Measurements from ENCODE around the gene AGBL1. TPM values are rescaled to one million over a fixed set of nuclear protein-coding genes. Genes with fewer than 3 reads are reported as not detected.

AGBL1 gene
- total and polyA plus RNA-seq, 2 donors (not counting 3 experiments of a cell fraction or from before 2014, with no cell fraction given), result not detected

DNA sequence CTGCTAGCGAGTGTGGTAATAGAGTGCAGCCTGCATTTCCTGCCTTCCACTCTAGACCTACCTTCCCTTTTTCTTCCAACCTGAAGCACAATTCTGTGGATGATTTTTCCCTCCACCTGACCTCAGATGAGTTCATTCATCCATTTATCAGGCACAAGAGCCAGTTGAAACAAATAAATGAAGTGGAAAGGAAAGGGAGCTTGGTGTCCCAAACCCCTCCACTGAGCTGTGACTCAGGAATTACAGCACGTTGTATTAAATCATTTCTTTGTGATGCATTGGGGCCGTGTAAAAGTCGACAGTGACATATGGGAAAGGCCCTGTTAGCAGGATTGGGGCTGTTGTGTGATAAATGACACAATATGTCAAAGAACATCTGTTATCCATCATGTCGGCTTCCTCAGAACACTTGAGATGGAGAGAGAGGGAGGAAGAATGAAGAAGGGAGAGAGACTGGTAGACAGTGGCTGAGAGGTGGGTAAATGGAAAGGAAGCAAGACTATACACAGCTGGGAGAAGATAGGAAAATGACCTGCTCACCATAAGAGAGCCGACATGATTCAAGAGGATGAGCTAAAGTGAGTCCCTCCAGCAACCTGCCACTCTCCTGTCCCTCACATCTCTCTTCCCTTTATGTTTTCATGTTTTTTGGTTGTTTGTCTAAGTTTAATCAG is 366.0 kb downstream of the AGBL1 start:
- Histone ChIP-seq H3K79me2 (ENCODE audit: control insufficient read depth, insufficient read depth, low read length) (no peaks in the 10 kb centered on the region), H2AFZ (ENCODE audit: low read depth, low read length) (no peak overlapping the region), H3K4me2 (ENCODE audit: insufficient read depth, low read length) (no peak overlapping the region), H3K9me3 (replicated peaks; ENCODE audit: control insufficient read depth, insufficient read depth, low read length) (peaks cover 3% of the 10 kb centered on the region), H3K36me3 (ENCODE audit: control insufficient read depth in 2 of 2, extremely low read depth in 1 of 2, insufficient read depth in 2 of 2, low read length in 2 of 2) (no peaks in the 10 kb centered on the region), H3K4me1 (ENCODE audit: control insufficient read depth, extremely low read depth, insufficient read depth, low read length) (no peaks in the 10 kb centered on the region), H3K9me1 (replicated peaks; ENCODE audit: control insufficient read depth, extremely low read depth, insufficient read depth, low read length) (no peaks in the 10 kb centered on the region), H3K27me3 (ENCODE audit: control insufficient read depth in 2 of 2, insufficient read depth in 2 of 2, low read length in 2 of 2) (no peaks in the 10 kb centered on the region), H3K4me3 (replicated peaks in 1 of 3; ENCODE audit: insufficient read depth in 1 of 3, low read depth in 1 of 3, low read length in 3 of 3) (no peak overlapping the region), H3K9ac (replicated peaks; ENCODE audit: extremely low read depth, insufficient read depth, low read length) (no peak overlapping the region), H3K27ac (ENCODE audit: insufficient read depth, low read depth, low read length) (no peak overlapping the region), H4K20me1 (replicated peaks; ENCODE audit: control insufficient read depth, extremely low read depth, insufficient read depth, low read length) (no peaks in the 10 kb centered on the region)
- FAIRE-seq (no peak), DNase-seq (ENCODE audit: low read depth, low spot score) (no peak)
- CTCF ChIA-PET, result no interaction called here
- POLR2A ChIA-PET, result no interaction called here
- TF ChIP-seq GATA2 (IDR thresholded peaks at IDR 0.05; ENCODE audit: insufficient read depth, insufficient read length, low read depth, low read length), result no peak
- no peak for TF ChIP-seq JUN (IDR thresholded peaks at IDR 0.05; ENCODE audit: borderline replicate concordance, insufficient read depth, insufficient read length, low read depth)
- TF ChIP-seq MYC (IDR thresholded peaks at IDR 0.05; ENCODE audit: low read depth, low read length), result no peak
- no peak for TF ChIP-seq FOS (IDR thresholded peaks at IDR 0.05; ENCODE audit: borderline replicate concordance, insufficient read depth, low read length)
- TF ChIP-seq POLR2A (IDR thresholded peaks at IDR 0.05; ENCODE audit: low read depth, low read length), result no peak
- TF ChIP-seq POLR2AphosphoS5 (IDR thresholded peaks at IDR 0.05; ENCODE audit: insufficient read depth, low read depth, low read length), result no peak
- TF ChIP-seq, protein P1, sequence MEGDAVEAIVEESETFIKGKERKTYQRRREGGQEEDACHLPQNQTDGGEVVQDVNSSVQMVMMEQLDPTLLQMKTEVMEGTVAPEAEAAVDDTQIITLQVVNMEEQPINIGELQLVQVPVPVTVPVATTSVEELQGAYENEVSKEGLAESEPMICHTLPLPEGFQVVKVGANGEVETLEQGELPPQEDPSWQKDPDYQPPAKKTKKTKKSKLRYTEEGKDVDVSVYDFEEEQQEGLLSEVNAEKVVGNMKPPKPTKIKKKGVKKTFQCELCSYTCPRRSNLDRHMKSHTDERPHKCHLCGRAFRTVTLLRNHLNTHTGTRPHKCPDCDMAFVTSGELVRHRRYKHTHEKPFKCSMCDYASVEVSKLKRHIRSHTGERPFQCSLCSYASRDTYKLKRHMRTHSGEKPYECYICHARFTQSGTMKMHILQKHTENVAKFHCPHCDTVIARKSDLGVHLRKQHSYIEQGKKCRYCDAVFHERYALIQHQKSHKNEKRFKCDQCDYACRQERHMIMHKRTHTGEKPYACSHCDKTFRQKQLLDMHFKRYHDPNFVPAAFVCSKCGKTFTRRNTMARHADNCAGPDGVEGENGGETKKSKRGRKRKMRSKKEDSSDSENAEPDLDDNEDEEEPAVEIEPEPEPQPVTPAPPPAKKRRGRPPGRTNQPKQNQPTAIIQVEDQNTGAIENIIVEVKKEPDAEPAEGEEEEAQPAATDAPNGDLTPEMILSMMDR (IDR thresholded peaks at IDR 0.05; ENCODE audit: extremely low read depth in 1 of 2, insufficient read depth in 1 of 2, low read depth in 1 of 2, low read length in 2 of 2), result no peak
- dilution Hi-C loops (cut with MboI; ENCODE audit: extremely low pct_ligation_motif_present, low sequenced_read_pairs), result no loop called here
- intact Hi-C loops (cut with micrococcal nuclease), result no loop called here
- BruUV-seq (replicated peaks), result no TSS peak

Data from endothelial cell of umbilical vein (primary cell).